ENCODE data around the gene OVCH2. TPM values are rescaled to one million over a fixed set of nuclear protein-coding genes. Genes with fewer than 3 reads are reported as not detected.

Gene OVCH2
- total RNA-seq, 1 experiment from 2014 or later: 0.79 TPM

DNA sequence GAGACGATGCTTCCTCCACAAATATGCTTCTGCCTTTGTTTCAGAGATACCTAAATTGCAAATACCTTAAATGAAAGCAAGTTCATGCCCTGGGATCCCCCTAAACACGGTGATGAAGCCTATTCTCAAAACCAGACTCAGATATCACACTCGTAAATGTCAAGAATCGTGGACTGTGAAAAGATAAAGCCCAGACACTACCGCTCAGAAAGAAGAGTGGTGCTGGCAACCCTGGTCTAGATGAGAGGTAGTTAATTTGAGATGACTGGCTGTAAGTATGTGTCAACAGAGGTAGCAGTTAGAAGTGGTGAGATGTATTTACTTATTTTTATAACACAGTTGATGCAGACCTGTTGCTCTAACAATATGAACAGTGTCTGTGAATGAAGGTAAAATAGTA, 2.5 kb downstream of the OVCH2 start:
- CTCF ChIA-PET: interaction anchor here (0.5 kb wide), 1 partner anchor 364 kb away, joined by 4 read pairs; no protein-coding TSS in a partner anchor
- no peaks in the 10 kb centered on the region for H3K36me3 Mint-ChIP-seq (ENCODE audit: insufficient read depth, unreplicated experiment)
- peaks cover 22% of the 10 kb centered on the region for H3K27me3 Mint-ChIP-seq (ENCODE audit: insufficient read depth, unreplicated experiment)
- H3K27ac Mint-ChIP-seq (ENCODE audit: low read depth, unreplicated experiment): no peak overlapping the region
- TF ChIP-seq, protein P1, sequence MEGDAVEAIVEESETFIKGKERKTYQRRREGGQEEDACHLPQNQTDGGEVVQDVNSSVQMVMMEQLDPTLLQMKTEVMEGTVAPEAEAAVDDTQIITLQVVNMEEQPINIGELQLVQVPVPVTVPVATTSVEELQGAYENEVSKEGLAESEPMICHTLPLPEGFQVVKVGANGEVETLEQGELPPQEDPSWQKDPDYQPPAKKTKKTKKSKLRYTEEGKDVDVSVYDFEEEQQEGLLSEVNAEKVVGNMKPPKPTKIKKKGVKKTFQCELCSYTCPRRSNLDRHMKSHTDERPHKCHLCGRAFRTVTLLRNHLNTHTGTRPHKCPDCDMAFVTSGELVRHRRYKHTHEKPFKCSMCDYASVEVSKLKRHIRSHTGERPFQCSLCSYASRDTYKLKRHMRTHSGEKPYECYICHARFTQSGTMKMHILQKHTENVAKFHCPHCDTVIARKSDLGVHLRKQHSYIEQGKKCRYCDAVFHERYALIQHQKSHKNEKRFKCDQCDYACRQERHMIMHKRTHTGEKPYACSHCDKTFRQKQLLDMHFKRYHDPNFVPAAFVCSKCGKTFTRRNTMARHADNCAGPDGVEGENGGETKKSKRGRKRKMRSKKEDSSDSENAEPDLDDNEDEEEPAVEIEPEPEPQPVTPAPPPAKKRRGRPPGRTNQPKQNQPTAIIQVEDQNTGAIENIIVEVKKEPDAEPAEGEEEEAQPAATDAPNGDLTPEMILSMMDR (IDR thresholded peaks at IDR 0.05; ENCODE audit: unreplicated experiment): no peak
- BruUV-seq (replicated peaks): no TSS peak
- H3K9me3 Mint-ChIP-seq (ENCODE audit: unreplicated experiment): no peaks in the 10 kb centered on the region
- no peak for DNase-seq (ENCODE audit: unreplicated experiment)
- POLR2A ChIA-PET: no interaction called here
- intact Hi-C loops (cut with micrococcal nuclease): no loop called here
- no peaks in the 10 kb centered on the region for H3K4me1 Mint-ChIP-seq (ENCODE audit: insufficient read depth, unreplicated experiment)
- H3K4me3 Mint-ChIP-seq (ENCODE audit: unreplicated experiment): no peak overlapping the region

DNA sequence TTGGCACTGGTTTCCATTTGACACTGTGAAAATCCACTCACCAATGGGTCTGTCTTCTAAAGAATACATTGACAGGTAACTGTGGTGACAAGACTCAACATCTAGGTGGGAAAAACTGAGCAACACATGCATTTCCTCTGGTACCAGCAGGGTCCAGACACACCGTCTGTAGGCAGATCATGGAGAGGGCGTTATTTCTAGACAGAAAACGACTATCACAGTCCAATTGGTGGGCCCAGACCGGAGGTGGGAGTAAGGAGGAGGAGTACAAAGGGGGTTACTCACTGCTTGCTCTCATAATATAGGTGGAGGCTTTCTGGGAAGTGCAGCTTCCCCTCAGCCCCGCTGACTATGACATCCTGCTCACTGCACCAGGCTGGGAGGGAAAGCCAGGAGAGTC, 9.9 kb downstream of the OVCH2 start:
- no peaks in the 10 kb centered on the region for H3K9me3 Mint-ChIP-seq (ENCODE audit: unreplicated experiment)
- TF ChIP-seq, protein P1 (IDR thresholded peaks at IDR 0.05; ENCODE audit: unreplicated experiment): no peak
- no peak overlapping the region for H3K27ac Mint-ChIP-seq (ENCODE audit: low read depth, unreplicated experiment)
- peaks cover 41% of the 10 kb centered on the region for H3K27me3 Mint-ChIP-seq (ENCODE audit: insufficient read depth, unreplicated experiment)
- H3K4me3 Mint-ChIP-seq (ENCODE audit: unreplicated experiment): no peak overlapping the region
- BruUV-seq (replicated peaks): no TSS peak
- intact Hi-C loops (cut with micrococcal nuclease): no loop called here
- H3K36me3 Mint-ChIP-seq (ENCODE audit: insufficient read depth, unreplicated experiment): no peaks in the 10 kb centered on the region
- CTCF ChIA-PET: interaction anchor here (0.7 to 2.8 kb wide), 6 partner anchors 10 to 941 kb away, joined by 3 to 18 read pairs (median 9); partner anchors contain the start of gene EIF3F
- peaks cover 5% of the 10 kb centered on the region for H3K4me1 Mint-ChIP-seq (ENCODE audit: insufficient read depth, unreplicated experiment)
- POLR2A ChIA-PET: interaction anchor here (0.6 kb wide), 1 partner anchor 97 kb away, joined by 3 read pairs; no protein-coding TSS in a partner anchor
- no peak for DNase-seq (ENCODE audit: unreplicated experiment)

DNA sequence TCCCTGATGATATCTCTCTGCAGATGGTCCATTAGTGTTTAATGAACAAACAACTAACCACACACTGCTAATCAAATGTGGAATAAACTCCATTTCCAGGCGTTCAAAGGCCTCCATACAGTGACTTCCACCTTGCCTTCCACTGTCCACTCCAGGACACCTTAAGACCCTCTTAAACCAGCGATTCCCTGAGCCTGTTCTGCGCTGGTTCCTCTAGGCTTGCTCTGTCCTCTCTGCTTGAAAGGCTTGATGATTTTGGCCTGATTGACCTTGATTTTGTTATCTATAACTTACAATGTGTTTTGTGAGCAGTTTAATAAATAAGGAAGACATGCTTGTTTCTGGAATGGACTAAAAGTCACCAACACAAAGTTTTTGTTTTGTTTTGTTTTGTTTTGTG, 12.0 kb downstream of the OVCH2 start:
- TF ChIP-seq, protein P1 (IDR thresholded peaks at IDR 0.05; ENCODE audit: unreplicated experiment): no peak
- H3K4me1 Mint-ChIP-seq (ENCODE audit: insufficient read depth, unreplicated experiment): peaks cover 13% of the 10 kb centered on the region
- ChIA-PET CTCF (interaction anchor here (0.6 to 2.2 kb wide), 27 partner anchors 12 to 1345 kb away, joined by 3 to 16 read pairs (median 3); partner anchors contain the start of gene EIF3F), POLR2A (no interaction called here)
- H3K27ac Mint-ChIP-seq (ENCODE audit: low read depth, unreplicated experiment): no peak overlapping the region
- H3K9me3 Mint-ChIP-seq (ENCODE audit: unreplicated experiment): no peaks in the 10 kb centered on the region
- no peaks in the 10 kb centered on the region for H3K36me3 Mint-ChIP-seq (ENCODE audit: insufficient read depth, unreplicated experiment)
- no TSS peak for BruUV-seq (replicated peaks)
- peaks cover 41% of the 10 kb centered on the region for H3K27me3 Mint-ChIP-seq (ENCODE audit: insufficient read depth, unreplicated experiment)
- intact Hi-C loops (cut with micrococcal nuclease): loop anchor here (5.0 kb wide), 1 partner anchor 293 kb away; the partner anchor contains the start of gene EIF3F
- no peak for DNase-seq (ENCODE audit: unreplicated experiment)
- no peak overlapping the region for H3K4me3 Mint-ChIP-seq (ENCODE audit: unreplicated experiment)

DNA sequence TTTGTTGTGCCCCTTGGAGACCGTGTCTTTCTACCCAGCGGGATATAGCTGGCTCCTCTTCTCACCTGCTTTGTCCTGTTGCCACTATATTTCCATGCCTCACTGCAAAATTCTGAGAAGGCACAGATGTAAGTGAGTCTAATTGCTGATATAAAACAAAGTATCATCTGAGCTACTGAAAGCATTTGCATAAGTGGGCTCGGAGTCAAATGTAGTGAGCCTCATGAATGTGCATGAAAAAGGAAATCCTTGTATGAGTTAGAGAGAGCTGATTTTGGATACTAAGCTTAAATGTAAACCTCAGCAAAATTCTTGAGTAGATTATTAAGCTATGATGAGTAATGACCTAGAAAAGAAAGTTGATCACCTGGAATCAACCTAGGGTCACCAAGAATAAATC, 13.9 kb downstream of the OVCH2 start:
- Mint-ChIP-seq H3K9me3 (ENCODE audit: unreplicated experiment) (no peaks in the 10 kb centered on the region), H3K27me3 (ENCODE audit: insufficient read depth, unreplicated experiment) (peaks cover 27% of the 10 kb centered on the region), H3K27ac (ENCODE audit: low read depth, unreplicated experiment) (no peak overlapping the region), H3K4me1 (ENCODE audit: insufficient read depth, unreplicated experiment) (peaks cover 13% of the 10 kb centered on the region), H3K4me3 (ENCODE audit: unreplicated experiment) (no peak overlapping the region), H3K36me3 (ENCODE audit: insufficient read depth, unreplicated experiment) (no peaks in the 10 kb centered on the region)
- intact Hi-C loops (cut with micrococcal nuclease): loop anchor here (5.0 kb wide), 1 partner anchor 295 kb away; the partner anchor contains the start of gene EIF3F
- ChIA-PET CTCF (interaction anchor here (0.6 to 3.6 kb wide), 14 partner anchors 14 to 596 kb away, joined by 3 to 33 read pairs (median 4); partner anchors contain the start of gene PPFIBP2), POLR2A (no interaction called here)
- BruUV-seq (replicated peaks): no TSS peak
- TF ChIP-seq, protein P1 (IDR thresholded peaks at IDR 0.05; ENCODE audit: unreplicated experiment): no peak
- no peak for DNase-seq (ENCODE audit: unreplicated experiment)
